RCC 7860 (cell line): ENCODE data around the gene PPM1H.

Source experiments
- DNase-seq: peaks from one replicate; pipeline ENCODE4 v3.0.0-alpha.2; 2015; ENCODE audit warnings: low spot score
- FAIRE-seq: peaks from 2 replicates; lab custom pipeline; 2012; peaks lifted over from hg19 to GRCh38; lab: Jason Lieb, UNC

PPM1H gene

GRCh38 chr12:62718762-62719426, 216.1 kb downstream of the PPM1H start:
- no peak for FAIRE-seq

GRCh38 chr12:62717643-62718042, 217.3 kb downstream of the PPM1H start:
- no peak for DNase-seq

More at GRCh38 chr12:62718762-62719426, 216.1 kb downstream of the PPM1H start:
- no peak for DNase-seq

GRCh38 chr12:62716866-62717525, 218.0 kb downstream of the PPM1H start:
- DNase-seq, result peak; percentile 90
- peak; percentile 97 for FAIRE-seq

More at GRCh38 chr12:62717643-62718042, 217.3 kb downstream of the PPM1H start:
- no peak for FAIRE-seq

GRCh38 chr12:62716037-62716436, 218.9 kb downstream of the PPM1H start:
- FAIRE-seq, result no peak
- DNase-seq, result no peak

GRCh38 chr12:62714774-62715721, 219.9 kb downstream of the PPM1H start:
- DNase-seq (no peak), FAIRE-seq (no peak)

- FAIRE-seq (no peak), DNase-seq (no peak)
Observed at GRCh38 chr12:62714181-62714773, 220.7 kb downstream of the PPM1H start.

GRCh38 chr12:62713723-62714122, 221.2 kb downstream of the PPM1H start:
- no peak for DNase-seq
- FAIRE-seq, result no peak

GRCh38 chr12:62712681-62713573, 222.0 kb downstream of the PPM1H start:
- no peak for DNase-seq

GRCh38 chr12:62711631-62712241, 223.2 kb downstream of the PPM1H start:
- peak; percentile 92 for FAIRE-seq

More at GRCh38 chr12:62712681-62713573, 222.0 kb downstream of the PPM1H start:
- no peak for FAIRE-seq

GRCh38 chr12:62709311-62709710, 225.6 kb downstream of the PPM1H start:
- DNase-seq, result no peak

More at GRCh38 chr12:62711631-62712241, 223.2 kb downstream of the PPM1H start:
- peak; percentile 84 for DNase-seq

GRCh38 chr12:62707939-62708338, 227.0 kb downstream of the PPM1H start:
- FAIRE-seq, result no peak
- no peak for DNase-seq

More at GRCh38 chr12:62709311-62709710, 225.6 kb downstream of the PPM1H start:
- no peak for FAIRE-seq

GRCh38 chr12:62705846-62706245, 229.1 kb downstream of the PPM1H start:
- FAIRE-seq, result no peak

GRCh38 chr12:62703011-62703380, 232.0 kb downstream of the PPM1H start:
- DNase-seq (peak; percentile 84), FAIRE-seq (no peak)

More at GRCh38 chr12:62705846-62706245, 229.1 kb downstream of the PPM1H start:
- DNase-seq, result no peak

GRCh38 chr12:62701492-62701891, 233.5 kb downstream of the PPM1H start:
- DNase-seq, result no peak
- FAIRE-seq, result no peak

- FAIRE-seq (no peak), DNase-seq (no peak)
Observed at GRCh38 chr12:62700091-62700880, 234.7 kb downstream of the PPM1H start.

- FAIRE-seq (no peak), DNase-seq (no peak)
Observed at GRCh38 chr12:62698701-62699101, 236.2 kb downstream of the PPM1H start.

GRCh38 chr12:62697893-62698292, 237.1 kb downstream of the PPM1H start:
- FAIRE-seq (no peak), DNase-seq (no peak)

- no peak for DNase-seq
- FAIRE-seq, result no peak
Observed at GRCh38 chr12:62695696-62696095, 239.3 kb downstream of the PPM1H start.
